ENCODE measurements around the gene WNT7B.

The WNT7B gene

GRCh38 chr22:45922256-45922655 is 54.7 kb downstream of the WNT7B start:
- H3K36me3 Mint-ChIP-seq (ENCODE audit: low read depth): no peaks in the 10 kb centered on the region
- no peak for TF ChIP-seq CTCF (IDR thresholded peaks at IDR 0.05)
- H3K27me3 Mint-ChIP-seq (ENCODE audit: low read depth, poor library complexity): peaks cover 5% of the 10 kb centered on the region
- H3K4me1 Mint-ChIP-seq: peaks cover 11% of the 10 kb centered on the region
- H3K9me3 Mint-ChIP-seq: no peaks in the 10 kb centered on the region
- no peak overlapping the region for H3K4me3 Mint-ChIP-seq
- DNase-seq: no peak
- no peak overlapping the region for H3K27ac Mint-ChIP-seq

DNA sequence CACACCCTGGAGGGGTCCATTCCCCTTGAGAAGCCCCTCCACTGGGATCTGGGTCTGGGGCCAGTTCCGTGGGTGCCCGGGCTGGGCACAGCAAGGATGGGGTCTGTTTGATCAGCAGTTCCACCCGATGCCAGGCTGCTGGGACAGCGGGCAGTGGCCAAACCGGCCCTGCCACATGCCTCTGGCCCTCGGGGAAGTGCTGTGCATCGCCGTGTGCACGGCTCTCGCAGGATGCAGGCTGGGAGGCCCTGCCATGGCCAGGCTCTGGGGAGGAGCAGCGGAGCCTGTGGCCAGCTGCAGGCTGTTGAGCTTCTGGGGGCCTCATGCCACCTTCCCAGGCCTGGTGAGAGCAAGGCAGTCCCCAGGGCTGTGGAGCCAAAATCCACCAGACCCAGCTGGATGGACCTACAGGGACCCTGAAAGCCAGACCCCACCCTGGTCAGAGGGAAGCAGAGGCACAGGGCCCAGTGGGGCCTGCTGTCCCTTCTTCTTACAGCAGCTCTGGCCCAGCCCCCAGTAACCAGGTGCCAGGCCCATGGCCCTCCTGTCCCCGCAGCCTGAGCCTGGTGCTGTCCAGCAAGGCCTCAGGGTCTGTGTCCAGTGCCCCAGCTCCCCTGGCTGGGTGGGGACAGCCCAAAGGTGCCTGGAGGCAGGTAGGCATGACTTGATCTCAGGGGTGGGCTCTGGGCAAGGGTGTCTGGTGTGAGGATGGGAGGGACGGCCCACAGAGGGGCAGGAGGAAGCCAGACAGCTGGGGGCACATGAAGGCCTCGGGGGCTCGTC is 57.3 kb downstream of the WNT7B start:
- Mint-ChIP-seq H3K4me3 (no peak overlapping the region), H3K27me3 (ENCODE audit: low read depth, poor library complexity) (peaks cover 7% of the 10 kb centered on the region), H3K9me3 (no peaks in the 10 kb centered on the region), H3K27ac (no peak overlapping the region), H3K4me1 (peaks cover 11% of the 10 kb centered on the region), H3K36me3 (ENCODE audit: low read depth) (no peaks in the 10 kb centered on the region)
- no peak for DNase-seq
- TF ChIP-seq CTCF (IDR thresholded peaks at IDR 0.05): no peak

- Mint-ChIP-seq H3K9me3 (peaks cover 5% of the 10 kb centered on the region), H3K4me3 (no peak overlapping the region), H3K36me3 (ENCODE audit: low read depth) (no peaks in the 10 kb centered on the region), H3K27ac (no peak overlapping the region), H3K27me3 (ENCODE audit: low read depth, poor library complexity) (peaks cover 6% of the 10 kb centered on the region), H3K4me1 (peaks cover 3% of the 10 kb centered on the region)
- TF ChIP-seq CTCF (IDR thresholded peaks at IDR 0.05): no peak
- no peak for DNase-seq
Measured at GRCh38 chr22:45918459-45919370, 58.2 kb downstream of the WNT7B start.

- Mint-ChIP-seq H3K27ac (no peak overlapping the region), H3K27me3 (ENCODE audit: low read depth, poor library complexity) (peaks cover 4% of the 10 kb centered on the region), H3K4me1 (no peaks in the 10 kb centered on the region), H3K4me3 (no peak overlapping the region), H3K36me3 (ENCODE audit: low read depth) (no peaks in the 10 kb centered on the region), H3K9me3 (peaks cover 5% of the 10 kb centered on the region)
- DNase-seq: no peak
- TF ChIP-seq CTCF (IDR thresholded peaks at IDR 0.05): no peak
Measured at GRCh38 chr22:45917700-45918458, 59.1 kb downstream of the WNT7B start.

- Mint-ChIP-seq H3K4me3 (no peak overlapping the region), H3K36me3 (ENCODE audit: low read depth) (no peaks in the 10 kb centered on the region), H3K27me3 (ENCODE audit: low read depth, poor library complexity) (peaks cover 7% of the 10 kb centered on the region), H3K9me3 (peaks cover 5% of the 10 kb centered on the region), H3K27ac (no peak overlapping the region), H3K4me1 (no peaks in the 10 kb centered on the region)
- TF ChIP-seq CTCF (IDR thresholded peaks at IDR 0.05): no peak
- DNase-seq: no peak
Measured at GRCh38 chr22:45917146-45917545, 59.8 kb downstream of the WNT7B start.

All from nephron progenitor cell (in vitro differentiated cells).